GM12878 (cell line): Measurements from ENCODE around the gene NRXN3. TPM values are rescaled to one million over a fixed set of nuclear protein-coding genes. Genes with fewer than 3 reads are reported as not detected.

Experiments used
- ATAC-seq: fragments of 200-7000 bp; cut with Tn5 transposase; 3 replicates; pipeline ENCODE4 v1.9.1; 2020; ENCODE audit warnings: mild to moderate bottlenecking, moderate library complexity
- BruUV-seq: library from RNA; stranded (reverse); fragments of 400-500 nt; replicated peaks from 2 replicates; lab custom pipeline; 2021; lab: Mats Ljungman, UMichigan
- CTCF ChIA-PET: fragments of 300-600 bp; sonication (Branson Sonifier 250); formaldehyde crosslinking; extraction: SDS; loops from one replicate; lab custom pipeline; 2021; ENCODE audit warnings: inconsistent platforms; lab: Yijun Ruan, JAX
- POLR2A ChIA-PET: fragments of 350-600 bp; formaldehyde crosslinking; extraction: SDS; loops from one replicate; lab custom pipeline; 2021; ENCODE audit warnings: inconsistent platforms; lab: Charles Lee
- RAD21 ChIA-PET: fragments of 300-600 bp; sonication (Branson Sonifier 250); formaldehyde crosslinking; loops from one replicate; lab custom pipeline; 2023; ENCODE audit warnings: antibody characterized with exemption; ENCODE audit not compliant: unreplicated experiment; lab: Charles Lee
- SMC1A ChIA-PET: fragments of 300-600 bp; sonication (Branson Sonifier 250); formaldehyde crosslinking; loops from one replicate; lab custom pipeline; 2023; ENCODE audit not compliant: unreplicated experiment, uncharacterized antibody; lab: Charles Lee
- DNase-seq: peaks from one replicate; pipeline ENCODE4 v3.0.0-alpha.2; 2011; ENCODE audit warnings: low read depth, low spot score
- FAIRE-seq: peaks from 3 replicates; lab custom pipeline; 2011; peaks lifted over from hg19 to GRCh38; lab: Jason Lieb, UNC
- H2AFZ ChIP-seq: 2 replicates; pipeline ENCODE4 v1.6.0; 2011; ENCODE audit warnings: low read depth, low read length, control low read depth; ENCODE audit not compliant: control insufficient read depth
- H3K27ac ChIP-seq: 2 replicates; pipeline ENCODE4 v1.5.1; 2011; ENCODE audit warnings: control low read depth; ENCODE audit not compliant: control insufficient read depth, insufficient read depth
- H3K27me3 ChIP-seq, 2 experiments: replicated peaks in 1 of 2; 2 replicates each; pipeline versions ENCODE4 v1.6.0 to v1.6.1; 2011; ENCODE audit warnings: low read length in 1 of 2; ENCODE audit not compliant: control insufficient read depth in 2 of 2, insufficient read depth in 2 of 2
- H3K36me3 ChIP-seq, 2 experiments: 2 replicates each; pipeline ENCODE4 v1.5.1; 2011; ENCODE audit warnings: low read length in 1 of 2; ENCODE audit not compliant: control insufficient read depth in 2 of 2, insufficient read depth in 2 of 2
- H3K4me1 ChIP-seq: 2 replicates; pipeline ENCODE4 v1.6.1; 2011; ENCODE audit warnings: mild to moderate bottlenecking, low read length, moderate library complexity, mixed read lengths; ENCODE audit not compliant: control insufficient read depth, insufficient read depth
- H3K4me2 ChIP-seq: 2 replicates; pipeline ENCODE4 v1.6.0; 2011; ENCODE audit warnings: control low read depth; ENCODE audit not compliant: control insufficient read depth, insufficient read depth
- H3K4me3 ChIP-seq: fragments of 200-600 bp; sonication (generic); 2 replicates; pipeline ENCODE4 v1.5.1; 2016
- H3K79me2 ChIP-seq: 2 replicates; pipeline ENCODE4 v1.6.0; 2011; ENCODE audit warnings: low read length; ENCODE audit not compliant: control insufficient read depth, insufficient read depth
- H3K9ac ChIP-seq: 2 replicates; pipeline ENCODE4 v1.8.0; 2011; ENCODE audit warnings: low read length, control low read depth, mixed read lengths; ENCODE audit not compliant: control insufficient read depth, insufficient read depth
- H3K9me3 ChIP-seq: replicated peaks from 3 replicates; pipeline ENCODE4 v1.5.1; 2011; ENCODE audit warnings: mild to moderate bottlenecking, low read length; ENCODE audit not compliant: control insufficient read depth, insufficient read depth
- H4K20me1 ChIP-seq: 2 replicates; pipeline ENCODE4 v1.6.0; 2011; ENCODE audit not compliant: control insufficient read depth, insufficient read depth
- BRCA1 ChIP-seq: IDR thresholded peaks from 2 replicates; pipeline ENCODE4 v1.6.1; 2011; ENCODE audit warnings: low read depth, low read length, improper control_type of control experiment
- CUX1 ChIP-seq: IDR thresholded peaks from 2 replicates; pipeline ENCODE4 v1.6.1; 2012; ENCODE audit warnings: improper control_type of control experiment, low read depth, low read length; ENCODE audit not compliant: insufficient replicate concordance
- ELK1 ChIP-seq: IDR thresholded peaks from 2 replicates; pipeline ENCODE4 v1.6.1; 2012; ENCODE audit warnings: low read depth, low read length, improper control_type of control experiment
- GATAD2B ChIP-seq: fragments of 450-650 bp; conservative IDR thresholded peaks from 2 replicates; pipeline ENCODE4 v1.6.1; 2017; ENCODE audit warnings: low read depth, mild to moderate bottlenecking, moderate library complexity
- IKZF1 ChIP-seq: fragments of 450-650 bp; conservative IDR thresholded peaks from 2 replicates; pipeline ENCODE4 v1.6.1; 2017; ENCODE audit warnings: antibody characterized with exemption, mild to moderate bottlenecking
- POLR2AphosphoS2 ChIP-seq: IDR thresholded peaks from 2 replicates; pipeline ENCODE4 v1.6.1; 2011; ENCODE audit warnings: low read depth, mild to moderate bottlenecking, low read length, improper control_type of control experiment, moderate library complexity
- ZNF217 ChIP-seq: fragments of 450-650 bp; IDR thresholded peaks from 2 replicates; pipeline ENCODE4 v1.6.1; 2017; ENCODE audit warnings: antibody characterized with exemption, mild to moderate bottlenecking
- WGBS: methylation state at CpG from one replicate; pipeline ENCODE4 v1.1.6; 2016; ENCODE audit warnings: low lambda C conversion rate; ENCODE audit not compliant: insufficient replicate concordance, insufficient coverage; ENCODE audit errors: missing lambda C conversion rate; 5-methylcytosine and 5-hydroxymethylcytosine counted together
- in situ Hi-C: fragments of 300-500 bp; cut with MboI; formaldehyde crosslinking; loops from 9 replicates; pipeline ENCODE4 v1.14.3; 2018; ENCODE audit warnings: mixed read lengths
- intact Hi-C: fragments of 100-400 bp; cut with micrococcal nuclease; formaldehyde crosslinking; loops from one replicate; pipeline ENCODE4 v1.14.2; 2022; ENCODE audit not compliant: unreplicated experiment
- polyA plus RNA-seq, 11 experiments: library from polyadenylated mRNA; depleted of rRNA in 4 of 11; unstranded in 6 of 11; stranded (reverse) in 5 of 11; fragments of >200 nt; fragmentation: Nextera tagmentation in 4 of 11; fragmentation: Illumina TruSeq in 1 of 11; extraction: Ambion mirVana in 4 of 11; extraction: Trizol in 1 of 11; gene quantifications; 1 replicate in 1 of 11; 2 replicates in 10 of 11; pipeline versions ENCODE4 v1.2.1 to v1.2.3, GENCODE V29; 2011 to 2016; ENCODE audit warnings: inconsistent platforms in 2 of 11, missing spikeins in 2 of 11, low read depth in 1 of 11
- total RNA-seq, 4 experiments: library from RNA; depleted of rRNA in 3 of 4; stranded (reverse); fragments of >200 nt in 3 of 4; fragmentation: Illumina TruSeq in 1 of 4; extraction: Trizol in 1 of 4; gene quantifications; 2 replicates each; pipeline versions ENCODE4 v1.2.1 to v1.2.3, GENCODE V29; 2013 to 2021
- TF ChIP-seq, protein P1 (sequence below): fragments of 450-650 bp; IDR thresholded peaks from 2 replicates; pipeline ENCODE4 v1.6.1; 2018; ENCODE audit warnings: borderline replicate concordance, mild to moderate bottlenecking; ENCODE audit not compliant: partially characterized antibody
- TF ChIP-seq, protein P2 (sequence below): fragments of 450-650 bp; IDR thresholded peaks from 2 replicates; pipeline ENCODE4 v1.6.1; 2018; ENCODE audit warnings: mild to moderate bottlenecking, low read depth, moderate library complexity; ENCODE audit not compliant: partially characterized antibody

NRXN3 gene
- total and polyA plus RNA-seq, 10 of the 15 experiments (the other 5 are each of a cell fraction or from before 2014, with no cell fraction given): 0.52 to 3.3 (median 1.4) TPM

DNA sequence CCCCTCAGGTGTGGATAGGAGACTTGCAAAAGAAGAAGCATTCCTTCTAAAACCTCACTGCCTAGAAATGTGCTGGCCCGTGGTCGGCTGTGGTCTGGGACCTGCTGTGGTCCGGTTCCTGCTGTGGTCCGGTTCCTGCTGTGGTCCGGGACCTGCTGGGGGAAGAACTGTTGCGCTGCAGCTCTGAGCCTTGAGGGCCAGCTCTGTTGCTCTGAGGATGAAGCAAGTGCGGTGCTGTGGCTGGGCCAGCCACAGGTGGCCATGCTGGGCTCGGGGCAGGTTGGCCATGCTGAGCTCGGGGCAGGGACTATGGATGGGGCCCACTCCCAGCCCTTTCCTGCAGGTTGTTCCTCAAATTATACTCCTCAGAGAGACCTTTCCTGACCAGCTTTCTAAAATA is 5.2 kb downstream of the NRXN3 start (continued):
- TF ChIP-seq, protein P1, sequence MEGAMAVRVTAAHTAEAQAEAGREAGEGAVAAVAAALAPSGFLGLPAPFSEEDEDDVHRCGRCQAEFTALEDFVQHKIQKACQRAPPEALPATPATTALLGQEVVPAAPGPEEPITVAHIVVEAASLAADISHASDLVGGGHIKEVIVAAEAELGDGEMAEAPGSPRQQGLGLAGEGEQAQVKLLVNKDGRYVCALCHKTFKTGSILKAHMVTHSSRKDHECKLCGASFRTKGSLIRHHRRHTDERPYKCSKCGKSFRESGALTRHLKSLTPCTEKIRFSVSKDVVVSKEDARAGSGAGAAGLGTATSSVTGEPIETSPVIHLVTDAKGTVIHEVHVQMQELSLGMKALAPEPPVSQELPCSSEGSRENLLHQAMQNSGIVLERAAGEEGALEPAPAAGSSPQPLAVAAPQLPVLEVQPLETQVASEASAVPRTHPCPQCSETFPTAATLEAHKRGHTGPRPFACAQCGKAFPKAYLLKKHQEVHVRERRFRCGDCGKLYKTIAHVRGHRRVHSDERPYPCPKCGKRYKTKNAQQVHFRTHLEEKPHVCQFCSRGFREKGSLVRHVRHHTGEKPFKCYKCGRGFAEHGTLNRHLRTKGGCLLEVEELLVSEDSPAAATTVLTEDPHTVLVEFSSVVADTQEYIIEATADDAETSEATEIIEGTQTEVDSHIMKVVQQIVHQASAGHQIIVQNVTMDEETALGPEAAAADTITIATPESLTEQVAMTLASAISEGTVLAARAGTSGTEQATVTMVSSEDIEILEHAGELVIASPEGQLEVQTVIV: no peak

DNA sequence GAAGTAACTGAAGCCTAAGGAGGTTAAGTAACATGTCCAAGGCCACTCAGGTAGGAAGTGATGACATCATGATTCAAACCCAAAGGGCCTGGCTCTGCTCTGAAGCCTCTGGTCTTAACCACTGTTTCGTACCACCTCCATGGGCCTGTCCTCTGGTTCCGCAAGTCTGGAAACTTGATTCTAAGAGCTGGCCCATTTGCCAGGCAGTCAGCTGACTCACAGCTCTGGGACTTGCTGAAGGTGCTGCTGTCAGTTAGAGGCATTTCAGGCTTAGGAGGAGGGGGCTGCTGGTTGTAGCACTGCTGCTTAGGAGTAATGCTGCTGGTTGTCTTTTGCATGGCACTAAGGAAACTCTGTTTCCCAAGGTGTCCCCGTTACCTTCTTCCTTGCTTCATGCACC is 7.9 kb downstream of the NRXN3 start:
- Histone ChIP-seq H3K27me3 (no peaks in the 10 kb centered on the region; a peak in 1 of 4 replicates), H3K4me2 (no peak overlapping the region), H3K79me2 (no peaks in the 10 kb centered on the region), H3K36me3 (no peaks in the 10 kb centered on the region), H3K4me3 (no peak overlapping the region), H3K9ac (no peak overlapping the region), H3K27ac (no peak overlapping the region), H3K9me3 (no peaks in the 10 kb centered on the region), H2AFZ (no peak overlapping the region), H3K4me1 (no peaks in the 10 kb centered on the region), H4K20me1 (no peaks in the 10 kb centered on the region)
- ChIA-PET RAD21 (no interaction called here), CTCF (no interaction called here), SMC1A (no interaction called here), POLR2A (no interaction called here)
- no peak for ATAC-seq
- no TSS peak for BruUV-seq
- no peak for FAIRE-seq
- 31% methylated on average over 3 of the region's 3 CpGs for WGBS
- in situ Hi-C loops: no loop called here
- intact Hi-C loops: no loop called here
- DNase-seq: no peak
- TF ChIP-seq ELK1 (no peak), ZNF217 (no peak), POLR2AphosphoS2 (no peak), IKZF1 (no peak), CUX1 (no peak), BRCA1 (no peak), GATAD2B (no peak)
- TF ChIP-seq, protein P2, sequence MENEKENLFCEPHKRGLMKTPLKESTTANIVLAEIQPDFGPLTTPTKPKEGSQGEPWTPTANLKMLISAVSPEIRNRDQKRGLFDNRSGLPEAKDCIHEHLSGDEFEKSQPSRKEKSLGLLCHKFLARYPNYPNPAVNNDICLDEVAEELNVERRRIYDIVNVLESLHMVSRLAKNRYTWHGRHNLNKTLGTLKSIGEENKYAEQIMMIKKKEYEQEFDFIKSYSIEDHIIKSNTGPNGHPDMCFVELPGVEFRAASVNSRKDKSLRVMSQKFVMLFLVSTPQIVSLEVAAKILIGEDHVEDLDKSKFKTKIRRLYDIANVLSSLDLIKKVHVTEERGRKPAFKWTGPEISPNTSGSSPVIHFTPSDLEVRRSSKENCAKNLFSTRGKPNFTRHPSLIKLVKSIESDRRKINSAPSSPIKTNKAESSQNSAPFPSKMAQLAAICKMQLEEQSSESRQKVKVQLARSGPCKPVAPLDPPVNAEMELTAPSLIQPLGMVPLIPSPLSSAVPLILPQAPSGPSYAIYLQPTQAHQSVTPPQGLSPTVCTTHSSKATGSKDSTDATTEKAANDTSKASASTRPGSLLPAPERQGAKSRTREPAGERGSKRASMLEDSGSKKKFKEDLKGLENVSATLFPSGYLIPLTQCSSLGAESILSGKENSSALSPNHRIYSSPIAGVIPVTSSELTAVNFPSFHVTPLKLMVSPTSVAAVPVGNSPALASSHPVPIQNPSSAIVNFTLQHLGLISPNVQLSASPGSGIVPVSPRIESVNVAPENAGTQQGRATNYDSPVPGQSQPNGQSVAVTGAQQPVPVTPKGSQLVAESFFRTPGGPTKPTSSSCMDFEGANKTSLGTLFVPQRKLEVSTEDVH: no peak
